Activated CD4-positive, alpha-beta T cell treated with anti-CD3 and anti-CD28 coated beads, Interleukin-2, amount 50 U/mL, for 24 hours (primary cell): ENCODE results near the gene KRTAP9-4.
"Not testable (repeated sequence)": the region's sequence is repeated elsewhere in the genome, so short reads cannot be mapped to it uniquely, and the experiment has no call there.

Experiments used
- DNase-seq, 2 donors: peaks; one replicate each; pipeline ENCODE4 v3.0.0-alpha.2; 2020; ENCODE audit warnings: low read depth in 1 of 2, low spot score in 1 of 2

The KRTAP9-4 gene

DNA sequence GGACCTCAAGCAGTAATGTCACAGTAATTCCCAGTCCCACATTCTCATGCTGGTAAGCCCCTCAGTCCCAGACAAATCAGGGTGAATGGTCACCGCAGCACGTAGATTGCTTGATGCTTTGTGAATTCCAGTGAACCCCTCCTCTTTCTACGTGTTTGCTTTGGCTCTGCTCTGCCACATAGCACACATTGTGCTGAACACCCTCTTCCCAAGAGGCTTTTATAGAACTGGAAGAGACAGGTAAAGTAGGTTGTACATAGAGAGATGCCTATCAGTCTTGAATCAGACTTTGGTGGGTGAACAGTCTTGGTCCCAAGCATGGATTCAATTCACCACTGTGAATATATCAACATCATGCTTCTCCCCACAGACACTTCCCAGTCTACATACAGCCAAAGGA is 15.1 kb downstream of the KRTAP9-4 start:
- DNase-seq, result no peak

DNA sequence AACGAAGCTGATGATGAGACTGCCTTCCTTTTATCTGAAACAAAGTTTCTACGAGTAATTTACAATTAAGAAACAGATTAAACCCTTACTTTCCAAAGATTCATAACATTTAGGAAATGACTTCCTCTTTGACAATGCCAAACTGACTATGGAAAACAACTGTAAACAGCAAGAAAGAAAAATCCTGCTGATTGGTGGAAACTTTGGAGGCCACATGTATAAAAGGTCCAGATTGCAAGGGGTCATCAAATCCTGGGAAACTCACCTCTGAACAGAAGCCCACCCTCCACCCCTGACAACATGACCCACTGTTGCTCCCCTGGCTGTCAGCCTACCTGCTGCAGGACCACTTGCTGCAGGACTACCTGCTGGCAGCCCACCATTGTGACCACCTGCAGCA is 15.6 kb downstream of the KRTAP9-4 start, which contains the start of gene KRTAP9-6:
KRTAP9-6 (plus strand) TSS at position 301 of the 400 bp plus-strand sequence; CDS start at position 301, 0 bp downstream.
- DNase-seq, result no peak

DNA sequence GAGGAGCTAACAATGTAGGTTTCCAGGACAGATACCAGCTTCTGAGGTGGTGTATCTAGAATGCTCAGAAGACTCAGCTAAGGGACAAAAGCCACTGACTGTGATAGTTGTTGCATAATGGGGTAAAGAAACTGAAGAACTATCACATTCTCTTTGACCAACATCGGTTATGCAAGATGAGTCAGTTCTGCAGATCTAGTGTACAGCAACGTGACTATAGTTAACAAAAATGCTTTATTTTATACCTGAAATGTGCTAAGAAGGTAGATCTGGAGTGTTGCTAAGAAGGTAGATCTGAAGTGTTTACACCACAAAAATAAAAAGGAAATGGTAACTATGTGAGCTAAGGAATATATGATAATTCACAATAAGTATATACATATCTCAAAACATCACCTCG is 18.2 kb downstream of the KRTAP9-4 start:
- no peak for DNase-seq

DNA sequence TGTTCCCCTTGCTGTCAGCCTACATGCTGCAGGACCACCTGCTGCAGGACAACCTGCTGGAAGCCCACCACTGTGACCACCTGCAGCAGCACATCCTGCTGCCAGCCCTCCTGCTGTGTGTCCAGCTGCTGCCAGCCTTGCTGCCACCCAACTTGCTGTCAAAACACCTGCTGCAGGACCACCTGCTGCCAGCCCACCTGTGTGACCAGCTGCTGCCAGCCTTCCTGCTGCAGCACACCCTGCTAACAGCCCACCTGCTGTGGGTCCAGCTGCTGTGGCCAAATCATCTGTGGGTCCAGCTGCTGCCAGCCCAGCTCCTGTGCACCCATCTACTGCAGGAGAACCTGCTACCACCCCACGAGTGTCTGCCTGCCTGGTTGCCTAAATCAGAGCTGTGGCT is 21.8 kb downstream of the KRTAP9-4 start:
- not testable (repeated sequence) for DNase-seq

DNA sequence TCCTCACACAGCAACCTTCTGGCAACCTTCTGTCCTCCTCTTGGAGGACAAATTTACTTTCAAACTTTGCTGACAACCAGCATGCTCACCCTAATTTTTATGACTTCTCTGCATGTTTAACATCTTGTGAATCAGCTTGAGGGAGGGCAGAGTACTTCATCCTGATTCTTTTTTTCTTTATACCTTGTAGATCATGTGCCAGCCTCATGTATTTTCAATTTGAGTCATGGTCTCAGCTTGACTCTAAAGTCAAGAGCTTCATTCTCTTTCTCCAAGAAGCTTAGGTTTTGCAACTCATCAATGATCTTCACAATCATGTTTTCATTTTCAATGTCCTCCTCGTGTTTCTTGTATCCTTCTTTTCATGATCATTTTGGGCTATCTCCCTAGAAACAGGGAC is 22.4 kb downstream of the KRTAP9-4 start:
- DNase-seq, result no peak

DNA sequence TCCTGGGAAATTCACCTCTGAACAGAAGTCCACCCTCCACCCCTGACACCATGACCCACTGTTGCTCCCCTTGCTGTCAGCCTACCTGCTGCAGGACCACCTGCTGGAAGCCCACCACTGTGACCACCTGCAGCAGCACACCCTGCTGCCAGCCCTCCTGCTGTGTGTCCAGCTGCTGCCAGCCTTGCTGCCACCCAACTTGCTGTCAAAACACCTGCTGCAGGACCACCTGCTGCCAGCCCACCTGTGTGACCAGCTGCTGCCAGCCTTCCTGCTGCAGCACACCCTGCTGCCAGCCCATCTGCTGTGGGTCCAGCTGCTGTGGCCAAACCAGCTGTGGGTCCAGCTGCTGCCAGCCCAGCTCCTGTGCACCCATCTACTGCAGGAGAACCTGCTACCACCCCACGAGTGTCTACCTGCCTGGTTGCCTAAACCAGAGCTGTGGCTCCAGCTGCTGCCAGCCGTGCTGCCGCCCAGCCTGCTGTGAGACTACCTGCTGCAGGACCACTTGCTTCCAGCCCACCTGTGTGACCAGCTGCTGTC is 26.2 kb downstream of the KRTAP9-4 start, which contains the start of gene KRTAP9-7:
KRTAP9-7 (plus strand) TSS at position 51 of the 543 bp plus-strand sequence; CDS start at position 51, 0 bp downstream.
- DNase-seq, result not testable (repeated sequence)

DNA sequence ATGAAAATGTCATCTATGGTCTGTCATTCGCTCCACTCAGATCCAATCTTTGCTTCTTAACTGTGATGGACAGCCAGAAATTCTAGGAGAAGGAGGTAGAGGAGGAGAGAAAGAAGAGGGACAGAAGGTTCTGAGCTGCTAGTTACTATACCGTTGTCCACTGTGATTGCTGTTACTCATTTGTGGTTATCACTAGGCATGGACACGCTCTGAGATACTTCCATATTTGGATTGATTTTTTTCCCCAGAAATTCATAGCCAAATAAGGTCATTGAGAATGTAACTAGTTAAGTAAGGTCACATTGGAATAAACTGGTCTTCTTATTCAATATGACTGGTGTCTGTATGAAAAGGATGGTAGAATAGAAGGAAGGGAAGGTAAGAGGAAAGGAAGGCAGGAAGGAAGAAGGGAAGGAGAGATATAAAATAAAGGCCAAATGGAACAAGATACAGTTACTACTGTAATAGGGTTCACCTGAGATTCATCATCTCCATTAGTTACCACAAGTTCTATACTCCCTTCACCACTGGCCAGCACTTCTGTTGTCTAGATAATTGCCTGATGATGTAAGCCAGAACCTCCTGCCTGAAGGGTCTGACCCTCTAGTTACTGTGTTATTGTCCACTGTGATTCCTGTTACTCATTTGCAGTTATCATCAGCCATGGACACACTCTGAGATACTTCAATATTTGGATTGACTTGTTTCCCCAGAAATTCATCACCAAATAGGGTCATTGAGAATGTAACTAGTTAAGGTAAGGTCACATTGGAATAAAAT is 28.9 kb downstream of the KRTAP9-4 start:
- no peak for DNase-seq

DNA sequence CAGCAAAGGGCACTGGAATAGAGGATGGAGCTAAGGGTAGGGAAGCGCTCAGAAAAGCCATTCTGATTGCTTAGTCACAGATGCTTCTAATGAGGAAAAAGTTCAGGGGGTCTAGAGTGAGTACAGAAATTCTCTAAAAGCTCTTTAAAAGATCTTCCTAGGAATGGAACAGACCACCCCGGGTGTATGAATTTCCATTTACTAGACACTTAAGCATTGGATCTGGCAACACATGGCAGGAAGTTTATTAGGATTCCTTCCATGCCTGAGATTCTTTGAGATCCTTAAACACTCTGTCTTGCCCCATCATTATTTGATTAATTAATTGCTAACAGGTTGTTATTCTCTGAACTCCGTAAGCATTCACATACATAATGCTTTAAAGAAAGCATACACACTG is 34.6 kb downstream of the KRTAP9-4 start:
- no peak for DNase-seq

DNA sequence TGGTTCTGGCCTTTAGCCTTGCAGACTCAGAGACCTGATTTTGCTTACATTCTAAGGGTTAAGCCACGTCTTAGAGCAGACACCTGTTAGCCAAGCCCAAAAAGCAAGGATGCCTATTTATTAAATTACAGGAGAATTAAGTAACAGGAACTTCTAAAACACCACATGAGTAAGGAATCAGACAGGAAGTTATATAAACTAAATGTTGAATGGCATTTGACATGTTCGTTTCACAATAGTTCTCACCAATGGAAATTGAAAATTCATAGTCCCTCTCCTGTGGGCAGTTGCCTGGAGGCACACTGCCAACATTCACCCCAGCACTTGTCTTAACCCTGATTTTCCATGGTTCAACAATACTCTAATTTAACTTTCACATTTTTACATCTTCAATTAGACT is 35.1 kb downstream of the KRTAP9-4 start:
- no peak for DNase-seq

DNA sequence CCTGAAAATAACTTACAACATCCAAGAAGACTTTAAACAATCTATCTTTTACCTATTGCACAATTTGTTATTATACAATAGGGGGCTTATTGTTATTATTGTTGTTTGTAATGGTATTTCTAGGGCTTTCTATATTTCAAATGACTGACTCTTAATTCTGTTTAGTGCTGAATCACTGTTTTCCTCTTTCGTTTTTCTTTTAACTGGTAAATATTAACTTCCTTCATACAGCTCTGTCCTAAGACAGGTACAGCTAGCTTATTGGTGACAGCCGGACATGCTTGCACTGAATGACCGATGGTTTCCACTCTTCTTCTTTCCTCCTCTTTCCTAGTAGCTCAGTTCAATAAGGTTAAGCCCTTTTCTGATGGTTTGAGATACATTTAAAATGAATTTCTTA is 37.6 kb downstream of the KRTAP9-4 start:
- no peak for DNase-seq

DNA sequence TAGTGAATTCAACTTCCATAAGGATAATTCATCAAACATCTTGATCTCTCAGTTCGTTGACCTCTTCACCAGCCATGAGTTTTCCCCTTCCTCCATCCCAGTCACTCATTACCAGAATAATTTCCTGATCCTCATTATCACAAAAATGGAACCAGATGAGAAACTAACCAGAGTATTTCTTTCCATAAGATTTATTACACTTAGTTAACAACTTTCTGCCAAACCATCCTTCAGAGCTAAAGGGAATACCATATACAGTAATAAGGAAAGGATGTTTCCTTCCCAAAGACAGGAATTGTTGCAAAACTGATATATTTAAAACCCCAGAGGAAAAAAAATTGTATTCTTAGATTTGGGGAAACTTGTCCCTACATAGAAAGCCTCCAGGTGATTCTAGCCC is 44.5 kb downstream of the KRTAP9-4 start:
- DNase-seq, result no peak

DNA sequence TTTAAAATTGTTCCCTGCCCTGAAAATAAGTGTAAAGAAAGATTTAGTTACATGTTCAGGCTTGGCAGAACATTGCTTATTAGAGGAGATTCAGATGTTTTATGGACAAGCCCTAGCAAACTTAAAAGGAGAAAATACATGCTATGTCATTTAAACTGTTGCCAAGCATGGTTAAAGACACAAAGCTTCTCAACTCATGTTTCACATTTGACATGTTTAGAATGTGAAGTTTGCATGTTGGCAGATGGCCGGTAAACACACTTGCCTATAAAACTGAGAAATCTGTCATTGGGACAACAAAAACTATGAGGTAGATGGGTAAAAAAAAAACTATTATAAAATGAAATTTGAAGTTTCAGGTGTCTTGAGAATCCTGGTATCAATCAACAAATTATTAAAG is 47.4 kb downstream of the KRTAP9-4 start:
- no peak for DNase-seq

DNA sequence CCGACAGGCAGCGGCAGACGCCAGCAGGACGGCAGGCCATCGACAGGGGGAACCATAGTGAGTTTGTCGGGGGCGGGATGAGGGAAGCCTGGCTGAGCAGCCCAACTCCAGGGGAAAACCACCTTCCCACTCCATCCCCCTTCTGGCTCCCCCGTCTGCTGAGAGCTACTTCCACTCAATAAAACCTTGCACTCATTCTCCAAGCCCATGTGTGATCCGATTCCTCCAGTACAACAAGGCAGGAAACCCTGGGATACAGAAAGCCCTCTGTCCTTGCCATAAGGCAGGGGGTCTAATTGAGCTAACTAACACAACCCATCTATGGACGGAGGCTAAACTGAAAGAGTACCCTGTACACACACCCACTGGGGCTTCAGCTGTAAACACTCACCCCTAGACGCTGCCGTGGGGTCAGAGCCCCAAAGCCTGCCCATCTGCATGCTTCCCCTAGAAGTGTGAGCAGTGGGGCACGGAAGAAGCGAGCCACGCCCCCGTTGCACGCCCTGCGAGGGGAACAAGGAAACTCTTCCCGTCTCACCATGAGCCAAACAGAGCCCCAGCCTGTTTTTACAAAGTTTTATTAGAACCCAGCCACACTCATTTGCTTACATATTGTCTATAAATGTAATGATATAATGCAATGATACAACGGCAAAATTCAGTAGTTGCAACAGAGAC is 49.1 kb downstream of the KRTAP9-4 start:
- no peak for DNase-seq
